ENCODE measurements around the gene NOL8.

Gene NOL8

GRCh38 chr9:92289708-92290390 lies 35.3 kb downstream of the NOL8 start:
- H3K9me3 ChIP-seq (ENCODE audit: control insufficient read depth, insufficient read depth, low read depth, low read length) = no peaks in the 10 kb centered on the region
- no peak overlapping the region for H3K27ac ChIP-seq (ENCODE audit: extremely low read depth, low read depth, low read length)
- H3K36me3 ChIP-seq (ENCODE audit: control insufficient read depth in 2 of 2, insufficient read depth in 1 of 2, low read length in 2 of 2) = peaks cover 29 to 62% of the 10 kb centered on the region in 2 experiments
- H3K4me1 ChIP-seq (ENCODE audit: control insufficient read depth, insufficient read depth, low read length) = no peaks in the 10 kb centered on the region; the same call in 1 of the 2 replicates
- TF ChIP-seq PRDM4 (tag by site-specific recombination; IDR thresholded peaks at IDR 0.05) = no peak
- TF ChIP-seq ZNF146 (tag by site-specific recombination; IDR thresholded peaks at IDR 0.05) = peak; percentile 86
- no peak overlapping the region for H3K4me3 ChIP-seq (ENCODE audit: low read depth, low read length)
- ChIA-PET POLR2A (interaction anchor here (0.7 to 2.9 kb wide), 2 partner anchors 12 to 36 kb away, joined by 3 to 9 read pairs; partner anchors contain the start of genes CENPP and NOL8), CTCF (interaction anchor here (1.0 to 2.8 kb wide), 3 partner anchors 14 to 150 kb away, joined by 3 to 15 read pairs (median 5); no protein-coding TSS in a partner anchor)

- Histone ChIP-seq H3K36me3 (ENCODE audit: control insufficient read depth in 2 of 2, insufficient read depth in 1 of 2, low read length in 2 of 2) (peaks cover 75 to 97% of the 10 kb centered on the region in 2 experiments), H3K4me1 (ENCODE audit: control insufficient read depth, insufficient read depth, low read length) (no peaks in the 10 kb centered on the region), H3K9me3 (ENCODE audit: control insufficient read depth, insufficient read depth, low read depth, low read length) (no peaks in the 10 kb centered on the region), H3K4me3 (ENCODE audit: low read depth, low read length) (no peak overlapping the region), H3K27ac (ENCODE audit: extremely low read depth, low read depth, low read length) (no peak overlapping the region)
- POLR2A ChIA-PET = interaction anchor here (2.7 kb wide), 1 partner anchor 10 kb away, joined by 9 read pairs; no protein-coding TSS in a partner anchor
- no peak for TF ChIP-seq ZNF837 (tag by site-specific recombination; IDR thresholded peaks at IDR 0.05)
- TF ChIP-seq ZNF776 (tag by site-specific recombination; IDR thresholded peaks at IDR 0.05; ENCODE audit: borderline replicate concordance) = no peak
- TF ChIP-seq ZNF19 (tag by site-specific recombination; IDR thresholded peaks at IDR 0.05; ENCODE audit: low read depth) = no peak
- TF ChIP-seq ZNF214 (tag by site-specific recombination; IDR thresholded peaks at IDR 0.05; ENCODE audit: borderline replicate concordance) = no peak
- no peak for TF ChIP-seq ZNF433 (tag by site-specific recombination; IDR thresholded peaks at IDR 0.05; ENCODE audit: low read depth)
- no peak for TF ChIP-seq ZNF677 (tag by site-specific recombination; IDR thresholded peaks at IDR 0.05)
- CTCF ChIA-PET = interaction anchor here (1.0 to 1.7 kb wide), 2 partner anchors 10 to 141 kb away, joined by 4 to 8 read pairs; no protein-coding TSS in a partner anchor
Measured at GRCh38 chr9:92279302-92279701, 45.8 kb downstream of the NOL8 start.

GRCh38 chr9:92278110-92278509 lies 47.0 kb downstream of the NOL8 start:
- Histone ChIP-seq H3K4me3 (ENCODE audit: low read depth, low read length) (no peak overlapping the region), H3K4me1 (ENCODE audit: control insufficient read depth, insufficient read depth, low read length) (no peaks in the 10 kb centered on the region), H3K36me3 (ENCODE audit: control insufficient read depth in 2 of 2, insufficient read depth in 1 of 2, low read length in 2 of 2) (peaks cover 67 to 98% of the 10 kb centered on the region in 2 experiments), H3K9me3 (ENCODE audit: control insufficient read depth, insufficient read depth, low read depth, low read length) (no peaks in the 10 kb centered on the region), H3K27ac (ENCODE audit: extremely low read depth, low read depth, low read length) (no peak overlapping the region)
- TF ChIP-seq ZNF354C (tag by site-specific recombination; IDR thresholded peaks at IDR 0.05; ENCODE audit: borderline replicate concordance, low read depth) (no peak), ZNF48 (tag by site-specific recombination; IDR thresholded peaks at IDR 0.05) (no peak), ZNF37A (tag by site-specific recombination; IDR thresholded peaks at IDR 0.05) (no peak), BCL11B (tag by site-specific recombination; IDR thresholded peaks at IDR 0.05; ENCODE audit: low read depth) (no peak), ZBTB21 (tag by site-specific recombination; IDR thresholded peaks at IDR 0.05) (no peak), ZBTB17 (tag by site-specific recombination; IDR thresholded peaks at IDR 0.05) (no peak), ZNF529 (tag by site-specific recombination; IDR thresholded peaks at IDR 0.05; ENCODE audit: insufficient replicate concordance) (no peak)
- CTCF ChIA-PET = interaction anchor here (0.5 to 1.7 kb wide), 4 partner anchors 9 to 531 kb away, joined by 3 to 8 read pairs (median 3); no protein-coding TSS in a partner anchor
- POLR2A ChIA-PET = interaction anchor here (0.8 to 2.7 kb wide), 2 partner anchors 11 to 47 kb away, joined by 5 to 9 read pairs; partner anchors contain the start of genes CENPP and NOL8

Measured in HEK293 (cell line).